NCI-H1417 (cell line): Measurements from ENCODE around the gene CD93.

Experiments
- DNase-seq, 3 experiments: peaks; one replicate each; lab custom pipeline; 2025; lab: John Stamatoyannopoulos, UW

The CD93 gene

DNA sequence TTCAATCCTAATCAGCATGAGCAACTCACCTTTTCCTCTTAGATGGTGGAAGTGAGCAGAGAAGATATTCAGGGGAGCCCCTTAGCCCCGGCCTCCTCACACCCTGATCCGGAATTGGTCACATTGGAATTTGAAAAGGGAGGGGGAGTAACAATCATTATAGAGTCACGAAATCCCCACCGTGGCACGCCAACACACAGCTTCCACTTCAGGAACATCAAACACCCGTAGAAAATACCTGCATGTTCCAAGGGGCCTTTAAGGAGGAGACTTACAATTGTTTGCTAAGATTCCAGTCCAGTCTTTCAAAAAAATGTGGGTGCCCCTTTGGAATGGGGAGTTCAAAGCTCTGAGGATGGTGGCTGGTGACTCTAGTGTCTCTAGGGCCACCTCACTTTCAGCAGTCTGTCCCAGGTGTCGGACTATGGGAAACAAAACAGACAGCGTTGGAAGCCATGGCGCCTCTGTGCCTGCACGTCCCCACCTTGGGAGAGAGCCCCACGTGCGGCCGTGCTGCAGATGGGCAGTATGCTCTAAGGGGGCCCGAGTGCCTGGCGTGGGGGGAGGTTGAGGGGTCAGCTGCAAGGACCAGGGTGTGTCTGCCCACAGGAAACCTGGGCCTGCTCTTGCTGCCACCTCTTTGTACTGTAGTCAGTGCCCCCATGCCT lies 2.4 kb downstream of the CD93 start:
- no peak for DNase-seq

GRCh38 chr20:23082846-23083552 lies 3.1 kb downstream of the CD93 start:
- peak in 1 of 3 experiments; percentile 19 for DNase-seq

DNA sequence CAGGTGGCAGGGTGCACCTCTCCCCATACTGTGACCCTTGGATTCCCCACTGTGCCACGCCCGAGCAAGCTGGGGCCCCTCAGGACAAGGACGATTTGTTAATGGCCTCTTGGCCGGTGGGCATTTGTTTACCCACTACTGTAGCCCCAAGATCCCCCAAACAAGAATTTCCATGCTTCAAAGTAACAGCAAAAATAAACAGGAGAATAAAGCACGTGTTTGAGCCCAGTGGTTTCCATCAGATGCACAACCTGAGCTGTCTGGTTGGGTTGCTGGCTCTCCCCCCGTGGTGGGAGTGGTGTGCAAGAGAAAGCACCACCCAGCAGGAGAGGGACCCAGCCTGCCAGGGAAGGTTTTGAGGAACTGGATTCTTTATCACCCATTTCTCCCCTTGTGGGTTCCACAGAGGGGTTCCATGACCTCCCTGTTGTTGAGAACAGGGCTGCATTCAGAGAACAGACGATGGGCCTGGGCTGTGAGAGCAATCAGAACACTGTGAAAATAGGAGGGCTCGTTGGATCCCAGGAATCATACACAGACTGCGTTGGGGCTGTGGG lies 4.8 kb downstream of the CD93 start:
- no peak for DNase-seq

DNA sequence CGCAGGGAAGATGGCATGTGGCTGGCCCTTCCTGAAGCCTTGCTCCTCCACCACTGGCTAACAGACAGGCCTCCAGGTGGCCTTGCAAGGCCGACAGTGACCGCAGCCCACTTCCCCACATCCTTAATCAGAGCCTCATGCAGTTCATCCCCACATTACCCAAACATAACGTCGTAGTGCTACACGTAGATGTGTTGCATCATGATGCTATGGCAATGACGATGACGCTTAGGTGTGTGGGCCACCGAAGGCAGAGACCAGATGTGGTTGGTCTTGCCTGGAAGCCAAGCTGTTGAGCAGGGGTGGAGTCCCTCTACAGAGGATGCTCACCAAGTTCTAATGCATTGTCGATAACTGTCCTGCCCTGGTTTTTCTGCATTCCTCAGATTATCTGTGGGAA lies 5.6 kb downstream of the CD93 start:
- DNase-seq: no peak

DNA sequence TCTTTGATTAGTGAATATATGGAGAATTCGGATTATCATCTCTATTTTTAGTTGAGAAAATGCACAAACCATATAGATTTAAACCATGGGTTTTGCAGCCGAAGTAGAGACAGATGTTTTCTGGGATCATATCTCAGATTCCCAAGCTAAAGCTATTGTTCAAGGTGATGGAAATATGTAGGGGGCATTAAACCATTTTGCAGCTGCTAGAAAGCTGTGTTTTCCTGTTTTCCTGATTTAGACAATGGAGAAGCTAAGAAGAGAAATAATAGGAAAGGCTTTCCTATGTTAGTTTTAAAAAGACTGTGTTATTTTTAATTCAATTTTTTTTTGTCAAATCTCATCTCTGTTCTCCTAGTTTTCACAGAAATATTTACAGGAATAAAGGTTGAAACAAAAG lies 6.2 kb downstream of the CD93 start:
- DNase-seq: peak in 1 of 3 experiments; percentile 32

DNA sequence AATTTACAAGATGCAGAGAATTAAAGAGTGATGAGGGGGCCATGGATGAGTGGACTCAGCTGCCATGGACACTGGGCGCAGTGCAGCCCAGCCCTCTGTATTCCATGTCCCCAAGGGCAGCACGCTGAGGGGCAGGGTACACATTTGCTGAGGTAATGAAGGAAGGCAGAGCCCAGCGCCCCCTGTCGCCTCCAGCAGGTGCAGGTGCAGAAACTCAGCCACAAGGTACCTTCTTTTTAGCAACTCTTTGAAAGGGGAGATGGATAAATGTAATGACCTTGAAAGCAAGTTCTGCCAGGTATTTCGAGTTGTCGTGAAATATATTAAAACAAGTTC lies 7.1 kb downstream of the CD93 start:
- no peak for DNase-seq

- DNase-seq: peak in 2 of 3 experiments; percentile 86 to 97
These were observed 7.6 kb downstream of the CD93 start for GRCh38 chr20:23078351-23079015.

- DNase-seq: no peak
These were observed 8.8 kb downstream of the CD93 start for GRCh38 chr20:23077277-23077676.

DNA sequence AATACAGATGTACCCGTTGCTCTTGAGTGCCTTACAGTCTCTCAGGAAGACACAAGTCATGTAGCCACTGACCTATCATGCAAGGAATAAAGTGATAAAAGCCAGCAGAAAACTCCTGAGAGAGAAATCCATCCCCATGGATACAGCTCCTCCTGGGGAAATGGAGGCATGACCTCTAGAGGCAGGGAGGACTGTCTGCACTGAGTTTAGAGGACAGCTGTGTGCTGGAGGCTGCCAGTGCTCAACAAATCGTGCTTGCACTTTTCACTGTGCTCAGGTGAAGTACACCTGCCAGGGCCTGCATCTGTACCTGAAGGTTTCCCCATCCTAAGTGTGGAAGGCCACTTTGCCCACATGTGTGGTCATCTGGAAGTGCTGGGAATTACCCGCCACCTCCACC lies 12.1 kb downstream of the CD93 start:
- no peak for DNase-seq

DNA sequence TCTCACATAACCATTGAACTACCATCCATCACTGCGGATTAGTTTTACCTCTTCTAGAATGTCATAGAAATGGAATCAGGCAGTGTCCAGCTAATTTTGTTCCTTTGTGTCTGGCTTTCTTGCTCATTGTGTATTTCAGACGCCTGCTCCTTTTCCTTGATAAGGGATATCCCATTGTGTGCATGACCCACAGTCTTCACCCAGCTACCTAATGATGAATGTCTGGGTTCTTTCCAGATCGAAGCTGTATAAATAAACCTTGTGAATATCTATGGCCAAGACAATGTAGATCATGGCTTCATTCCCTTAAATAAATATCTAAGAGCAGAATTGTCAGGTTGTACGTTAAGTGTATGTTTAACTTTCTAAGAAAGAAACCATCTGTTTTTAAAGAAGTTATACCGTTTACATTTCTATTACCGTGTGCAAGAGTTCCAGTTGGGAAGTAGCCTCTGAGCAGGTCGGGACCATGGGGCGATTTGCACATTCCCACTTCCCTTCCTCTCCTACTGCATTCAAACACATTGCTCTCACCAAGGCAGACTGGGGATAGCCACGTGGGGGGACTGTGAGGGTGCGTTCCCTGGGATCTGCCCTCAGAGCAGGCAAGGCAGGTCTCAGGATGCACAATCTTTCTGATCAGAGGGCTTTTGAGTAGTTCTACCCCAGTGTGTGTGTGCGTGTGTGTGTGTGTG lies 13.1 kb downstream of the CD93 start:
- DNase-seq: no peak

DNA sequence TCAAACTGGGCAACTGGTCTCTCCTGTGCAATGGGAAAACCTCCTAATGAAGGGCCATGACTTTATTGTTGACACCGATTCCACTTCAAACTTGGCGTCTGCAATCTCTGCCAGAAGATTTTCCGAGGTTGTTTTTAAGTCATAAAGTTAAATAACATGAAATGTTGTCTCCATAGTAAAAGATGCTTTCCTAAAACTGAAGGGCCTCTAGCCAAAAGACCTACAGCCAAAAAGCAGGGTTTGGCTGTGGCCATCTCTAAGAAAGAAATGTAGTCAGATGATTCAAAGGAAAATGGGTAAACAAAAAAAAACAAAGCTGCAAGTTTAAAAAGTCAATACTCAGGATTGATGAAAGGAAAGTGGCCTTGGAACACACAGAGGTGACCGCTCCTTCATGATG lies 14.1 kb downstream of the CD93 start:
- DNase-seq: peak in 1 of 3 experiments; percentile 24

DNA sequence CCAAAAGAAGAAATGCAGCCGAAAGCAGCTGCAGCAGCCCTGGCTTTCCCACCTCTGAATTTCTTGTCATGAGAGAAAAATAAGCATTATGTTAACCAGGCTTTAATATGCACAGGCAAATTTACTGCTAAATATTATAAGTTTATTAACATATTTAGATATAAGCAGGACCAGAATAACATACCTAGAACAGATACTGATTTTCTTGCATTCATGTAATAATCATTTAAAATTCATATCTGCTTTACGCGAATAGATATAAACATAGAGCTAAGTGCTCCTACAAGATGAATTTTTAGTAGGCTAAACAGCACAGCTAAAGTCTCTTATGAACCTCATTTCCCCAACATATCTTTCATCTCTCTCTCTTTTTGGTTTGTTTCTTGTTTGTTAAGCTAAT lies 14.7 kb downstream of the CD93 start:
- no peak for DNase-seq

DNA sequence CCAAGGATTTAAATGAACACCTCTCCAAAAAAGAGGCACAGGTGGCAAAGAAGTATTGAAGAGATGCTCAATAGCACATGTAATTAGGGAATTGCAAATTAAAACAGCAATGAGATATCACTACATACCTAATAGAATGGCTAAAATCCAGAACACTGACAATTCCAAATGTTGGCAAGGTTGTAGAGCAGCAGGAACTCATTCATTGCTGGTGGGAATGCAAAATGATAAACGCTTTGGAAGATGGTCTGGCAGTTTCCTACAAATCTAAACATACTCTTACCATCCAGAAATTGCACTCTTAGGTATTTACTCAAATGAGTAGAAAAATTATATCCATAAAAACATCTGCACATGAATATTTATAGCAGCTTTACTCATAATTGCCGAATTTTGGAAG lies 17.0 kb downstream of the CD93 start:
- no peak for DNase-seq

DNA sequence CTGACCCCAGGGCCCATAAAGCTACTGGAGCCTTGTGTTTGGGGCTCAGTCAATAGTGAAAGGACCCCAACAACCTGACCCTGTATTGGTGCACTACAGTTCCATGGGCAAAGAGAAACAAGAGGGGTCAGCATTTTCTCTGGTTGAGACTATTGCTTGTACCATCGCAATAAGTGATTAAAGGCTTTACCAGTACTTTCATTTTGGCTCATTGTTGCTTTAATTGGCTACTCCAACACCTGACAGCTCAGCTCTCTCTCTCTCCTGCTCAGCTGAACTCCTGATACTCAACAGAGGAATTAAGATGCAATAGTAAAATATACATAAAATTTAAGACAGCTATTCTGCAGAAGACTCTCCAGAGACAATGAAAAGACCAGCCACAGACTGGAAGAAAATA lies 17.8 kb downstream of the CD93 start:
- no peak for DNase-seq

- DNase-seq: no peak
These were observed 19.4 kb downstream of the CD93 start for GRCh38 chr20:23066772-23067171.

DNA sequence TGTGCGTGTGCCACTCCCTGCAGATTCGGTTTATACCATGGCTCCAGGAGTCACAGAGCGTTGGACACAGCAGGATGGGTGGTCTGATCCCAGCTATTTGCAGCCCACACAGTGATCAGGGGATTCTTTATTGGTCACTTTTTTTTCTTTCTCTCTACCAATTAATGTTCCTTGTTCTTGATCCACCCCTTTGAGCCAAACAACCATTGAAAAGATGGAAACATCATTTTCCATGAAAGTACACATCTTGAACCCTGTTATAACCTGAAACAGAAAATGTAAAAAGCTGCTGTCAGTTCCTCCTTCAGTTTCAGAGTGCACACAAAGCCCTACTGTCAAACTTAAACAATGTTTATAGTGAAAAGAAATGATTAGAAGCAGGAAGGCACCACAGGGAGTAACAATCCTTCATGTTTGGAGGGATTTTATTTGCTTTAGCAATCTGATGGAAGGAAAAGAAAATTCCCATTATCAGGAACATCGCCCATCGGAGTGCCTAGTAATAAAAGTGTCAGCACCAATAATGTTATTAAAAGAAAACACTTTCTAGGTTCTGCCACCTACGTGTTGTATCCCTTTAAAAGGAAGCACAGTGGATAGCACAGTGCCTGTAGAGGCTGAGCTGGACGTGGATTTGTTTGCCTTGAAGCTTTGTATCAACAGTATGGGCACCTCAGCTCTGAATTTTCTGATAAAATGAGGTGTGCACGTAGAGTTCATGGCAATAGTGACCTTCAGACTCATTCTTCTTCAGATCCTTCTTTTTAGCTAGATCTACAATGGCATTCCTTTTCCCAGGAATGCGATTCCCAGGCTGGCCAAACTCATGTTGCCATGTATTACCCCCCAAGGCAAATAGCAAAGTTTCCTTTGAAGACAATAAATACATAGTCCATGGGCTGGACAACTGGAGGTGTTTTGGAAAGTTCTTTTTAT lies 20.6 kb downstream of the CD93 start:
- no peak for DNase-seq

GRCh38 chr20:23063581-23063980 lies 22.5 kb downstream of the CD93 start:
- DNase-seq: no peak

DNA sequence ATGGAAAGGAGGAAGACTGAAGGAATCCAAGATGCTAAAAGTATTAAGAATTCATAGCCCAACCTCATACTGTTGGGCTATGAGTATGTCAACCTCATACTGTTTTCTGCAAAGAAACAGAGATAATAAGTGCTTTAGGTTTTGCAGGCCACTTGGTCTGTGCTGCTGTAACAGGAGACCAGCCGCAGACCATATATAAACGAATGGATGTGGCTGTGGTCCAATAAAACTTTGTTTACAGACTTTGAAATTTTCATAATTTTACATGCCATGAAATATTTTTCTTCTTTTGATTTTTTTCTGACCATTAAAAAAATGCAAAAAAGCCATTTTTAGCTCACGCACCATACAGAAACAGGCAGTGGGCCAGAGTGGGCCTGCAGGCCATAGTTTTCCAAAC lies 23.0 kb downstream of the CD93 start:
- no peak for DNase-seq

DNA sequence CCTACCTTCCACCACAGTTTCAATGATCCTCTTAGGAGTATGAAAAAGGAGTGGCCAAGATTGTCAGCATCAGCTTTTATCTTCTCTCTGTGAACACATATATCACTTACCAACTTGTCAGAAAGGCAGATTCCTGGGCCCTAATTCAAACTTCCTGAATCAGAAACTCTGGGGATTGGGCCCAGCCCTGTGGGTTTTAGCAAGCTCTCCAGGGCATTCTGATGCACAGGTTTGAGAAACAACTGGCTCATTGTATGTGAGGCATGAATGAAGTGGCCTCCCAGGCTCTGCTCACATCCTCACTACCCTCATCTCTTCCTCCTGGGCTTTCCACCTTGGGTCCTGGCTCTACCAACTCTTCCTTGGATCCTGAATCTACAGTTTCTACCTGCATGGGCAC lies 23.5 kb downstream of the CD93 start:
- no peak for DNase-seq

- DNase-seq: peak in 2 of 3 experiments; percentile 49 to 83
These were observed 24.2 kb downstream of the CD93 start for GRCh38 chr20:23061734-23062561.
